ENCODE measurements around the gene MFAP2.
"Not testable (repeated sequence)": the region's sequence is repeated elsewhere in the genome, so short reads cannot be mapped to it uniquely, and the experiment has no call there.

Gene MFAP2

DNA sequence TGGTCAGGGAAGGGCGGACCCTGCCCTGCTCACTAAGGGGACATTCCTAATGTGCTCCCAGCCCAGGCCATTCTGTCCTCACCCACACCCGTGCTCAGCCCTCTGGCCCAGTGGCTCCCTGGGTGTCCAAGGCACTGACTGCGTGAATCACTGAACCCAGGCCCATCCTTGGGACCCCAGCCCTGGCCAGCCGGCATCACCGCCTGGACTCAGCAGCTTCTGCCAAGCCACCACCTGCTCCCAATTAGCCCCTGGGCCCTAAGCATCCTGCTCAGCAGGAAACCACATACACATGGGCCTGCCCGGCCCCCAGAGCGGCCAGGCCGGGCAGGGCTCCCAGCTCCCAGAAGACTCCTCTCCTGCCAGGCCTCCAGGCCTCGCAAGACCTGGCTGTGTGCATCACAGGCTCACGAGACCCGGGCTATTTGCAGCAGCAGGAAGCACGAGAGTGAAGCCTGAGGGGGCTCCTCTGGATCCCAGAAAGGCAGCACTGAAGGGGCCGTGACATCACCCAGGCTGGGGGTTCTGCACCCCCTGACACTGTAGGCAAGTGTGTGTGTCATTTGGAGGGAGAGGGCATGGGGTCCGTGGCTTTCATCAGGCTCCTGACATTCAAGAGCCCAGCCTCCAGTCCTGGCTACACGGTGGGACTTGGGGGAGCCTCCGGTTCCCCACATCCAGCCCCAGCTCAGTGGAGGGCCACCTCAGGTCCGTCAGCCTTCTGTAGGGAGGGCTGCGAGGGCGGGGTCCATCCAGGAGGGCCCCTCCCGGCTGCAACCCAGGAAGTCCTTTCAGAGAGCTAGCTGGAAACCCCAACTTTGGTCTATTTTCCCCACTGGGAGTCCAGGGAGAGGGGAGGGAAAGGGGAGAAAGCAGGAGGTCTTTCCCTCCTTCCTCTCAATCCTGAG, 1.6 kb downstream of the MFAP2 start:
- peak; percentile 96 for DNase-seq

DNA sequence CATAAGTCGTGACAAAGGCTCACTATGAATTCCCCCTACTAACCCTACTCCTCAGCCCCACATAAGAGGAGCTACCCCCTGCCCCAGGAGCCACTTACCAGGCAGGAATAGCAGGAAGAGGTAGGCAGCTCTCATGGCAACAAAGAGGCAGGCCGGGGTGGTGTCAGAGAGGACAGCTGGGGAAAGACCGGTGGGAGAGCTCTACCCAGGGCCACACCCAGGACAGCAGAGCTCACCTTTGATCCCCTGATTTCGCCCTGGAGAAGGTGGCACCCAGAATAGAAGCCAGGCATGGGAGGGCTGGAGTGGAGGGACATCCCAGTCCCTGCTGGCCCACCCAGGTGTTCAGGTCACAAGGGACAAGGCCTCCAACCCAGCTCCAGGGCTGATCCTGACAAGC, 2.3 kb downstream of the MFAP2 start:
- no peak for DNase-seq

DNA sequence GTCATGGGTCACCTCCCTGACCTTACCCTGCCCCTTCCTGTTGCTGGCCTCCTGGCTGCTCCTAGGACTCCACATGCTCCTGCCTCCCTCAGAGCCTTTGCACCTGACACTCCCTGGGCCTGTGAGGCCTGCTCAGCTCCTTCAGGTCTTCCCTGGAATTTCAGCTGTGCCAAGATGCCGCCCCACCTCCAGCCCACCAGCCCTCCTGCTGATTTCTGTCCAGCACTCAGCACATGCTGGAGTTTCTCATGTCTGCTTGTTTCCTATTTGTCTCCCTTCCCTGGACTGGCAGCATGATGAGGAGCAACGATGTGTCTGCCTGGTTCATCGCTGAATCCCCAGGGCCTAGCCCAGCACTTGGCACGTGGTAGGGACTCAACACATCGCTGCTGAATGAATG, 3.0 kb downstream of the MFAP2 start:
- DNase-seq, result no peak

DNA sequence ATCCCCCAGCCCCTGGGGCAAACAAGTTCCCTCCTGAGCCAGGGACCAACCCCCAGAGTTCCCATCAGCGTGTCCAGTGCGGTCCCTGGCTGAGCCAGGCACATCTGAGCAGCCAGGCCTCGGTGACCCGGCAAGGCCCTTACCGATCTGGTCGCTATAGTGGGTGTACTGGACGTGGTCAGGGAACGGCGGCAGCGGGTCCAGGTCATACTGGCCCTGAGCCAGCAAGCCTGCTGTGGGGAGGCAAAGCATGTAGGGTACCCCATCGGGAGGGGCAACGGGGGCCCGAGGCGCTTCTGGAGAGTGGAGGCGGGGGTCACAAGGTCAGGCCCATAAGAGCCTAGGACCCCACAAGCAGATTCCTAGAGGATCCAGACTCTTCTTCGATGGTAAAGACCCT, 3.5 kb downstream of the MFAP2 start:
- no peak for DNase-seq

DNA sequence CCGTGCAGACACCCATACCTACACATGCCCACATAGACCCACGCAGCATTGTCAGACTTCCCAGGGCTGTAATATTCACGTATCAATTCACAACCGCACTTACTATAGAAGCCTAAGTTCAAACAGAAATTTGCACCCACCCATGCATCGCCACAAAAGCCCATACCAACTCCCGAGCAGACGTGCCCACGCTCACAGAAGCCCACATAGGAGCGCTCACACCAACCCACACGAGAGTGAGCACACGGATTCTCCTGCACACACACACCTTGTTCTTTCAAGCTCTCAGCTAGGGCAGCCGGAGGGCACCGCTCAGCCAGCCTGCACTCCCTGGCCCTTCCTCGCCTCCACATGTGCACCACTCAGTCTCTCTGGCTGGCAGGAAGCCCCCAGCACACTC, 4.6 kb downstream of the MFAP2 start:
- DNase-seq, result no peak

DNA sequence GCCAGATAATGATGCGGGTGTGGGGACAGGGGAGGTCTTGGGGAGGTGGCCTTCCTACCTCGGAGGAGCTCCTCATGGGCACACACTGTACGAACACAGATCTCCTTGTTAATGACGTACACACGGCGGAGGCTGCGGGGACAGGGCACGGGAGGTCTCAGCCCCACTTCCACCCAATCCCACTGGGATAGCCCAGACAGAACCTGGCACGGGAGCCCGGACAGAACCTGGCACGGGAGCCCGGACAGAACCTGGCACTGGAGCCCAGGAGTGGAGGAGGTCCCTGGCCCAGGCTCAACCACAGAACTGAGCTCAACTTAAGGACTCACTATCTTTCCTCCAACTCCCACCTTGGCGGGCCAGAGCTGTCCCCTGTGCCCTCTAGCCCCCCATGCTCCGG, 5.2 kb downstream of the MFAP2 start:
- no peak for DNase-seq

DNA sequence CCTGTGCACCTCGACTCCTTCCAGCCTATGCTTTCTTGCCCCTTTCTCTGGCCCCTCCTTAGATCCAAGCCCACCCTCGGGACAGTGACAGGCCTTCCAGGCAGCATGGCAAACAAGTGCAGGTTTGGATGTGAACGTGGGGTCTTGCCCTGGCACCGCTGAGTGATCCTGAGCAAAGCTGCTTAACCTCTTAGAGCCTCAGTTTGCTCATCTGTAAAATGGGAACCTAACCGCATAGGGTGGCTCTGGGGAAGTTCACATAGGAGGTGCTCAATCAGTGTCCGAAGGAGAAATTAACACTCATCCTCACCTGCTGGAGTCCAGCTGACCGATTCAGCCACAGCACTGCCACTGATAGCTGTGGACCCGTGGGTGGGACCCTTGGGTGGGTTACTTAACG, 7.2 kb downstream of the MFAP2 start:
- DNase-seq, result no peak

DNA sequence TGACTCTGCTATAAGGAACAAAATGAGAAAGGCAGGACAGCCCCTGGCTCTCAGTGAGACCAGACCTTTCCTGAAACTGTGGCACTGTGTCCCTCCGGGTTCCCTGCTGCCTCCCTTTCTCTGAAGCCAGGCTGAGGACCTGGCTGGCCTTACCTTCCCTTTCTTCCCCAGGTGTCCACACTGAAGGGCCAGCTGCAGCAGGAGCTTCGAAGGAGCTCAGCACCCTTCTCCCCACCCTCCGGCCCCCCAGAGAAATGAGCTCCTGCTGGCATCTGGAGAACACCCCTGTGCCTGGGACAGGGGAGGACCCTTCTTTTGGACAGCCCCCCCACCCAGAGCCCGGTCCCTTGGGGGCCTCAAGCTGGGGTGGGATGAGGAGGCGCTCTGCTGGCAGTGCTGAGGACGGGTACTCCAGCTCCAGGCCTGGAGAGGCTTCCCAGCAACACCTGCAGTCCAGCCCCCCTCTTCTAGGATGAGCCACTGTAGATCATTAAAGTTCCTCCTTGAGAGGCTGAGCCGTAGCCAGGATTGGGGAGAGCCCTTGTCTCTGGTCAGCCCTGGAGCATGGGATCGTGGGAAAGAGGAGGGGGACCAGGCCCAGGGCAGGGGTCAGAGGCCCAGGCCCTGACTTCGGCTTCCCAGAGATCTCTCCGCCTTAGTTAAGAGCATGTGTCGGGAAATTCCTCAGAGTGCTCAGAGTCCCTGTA, 8.1 kb downstream of the MFAP2 start:
- DNase-seq, result no peak

DNA sequence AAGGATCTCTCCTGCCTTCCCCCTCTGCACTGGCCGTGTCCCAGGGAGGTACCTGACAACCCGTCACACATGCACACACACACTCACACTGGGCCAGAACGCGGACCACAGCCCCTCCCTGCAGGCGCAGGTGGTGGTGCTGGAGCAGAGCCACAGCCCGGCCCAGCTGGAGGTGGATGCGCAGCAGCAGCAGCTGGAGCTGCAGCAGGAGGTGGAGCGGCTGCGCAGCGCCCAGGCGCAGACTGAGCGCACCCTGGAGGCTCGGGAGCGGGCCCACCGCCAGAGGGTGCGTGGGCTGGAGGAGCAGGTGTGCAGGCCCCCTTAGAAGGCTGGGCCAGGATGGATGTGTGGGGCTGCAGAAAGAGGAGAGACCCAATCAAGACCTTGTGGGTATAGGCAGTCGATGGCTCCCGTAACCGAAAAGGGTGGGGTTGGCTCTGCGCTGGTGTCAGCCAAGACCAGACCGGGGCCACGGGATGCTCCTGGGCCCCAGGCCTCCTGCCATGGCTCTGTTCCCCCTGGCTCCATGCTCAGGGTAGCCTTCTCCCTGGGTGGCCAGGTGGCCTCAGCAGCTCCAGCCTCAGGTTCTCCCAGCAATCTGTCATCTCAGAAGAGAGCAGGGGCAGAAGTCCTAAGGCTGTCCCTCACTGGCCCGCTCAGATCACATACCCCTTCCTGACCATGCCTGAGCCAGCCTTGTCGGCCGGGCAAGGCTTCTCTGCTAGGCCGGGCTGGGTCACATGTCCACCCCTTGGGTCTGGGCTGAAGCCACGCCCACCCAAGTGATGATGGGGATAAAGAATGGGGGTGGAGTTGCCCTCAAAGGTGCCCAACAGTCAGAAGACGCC, 8.9 kb downstream of the MFAP2 start:
- DNase-seq, result peak; percentile 41

DNA sequence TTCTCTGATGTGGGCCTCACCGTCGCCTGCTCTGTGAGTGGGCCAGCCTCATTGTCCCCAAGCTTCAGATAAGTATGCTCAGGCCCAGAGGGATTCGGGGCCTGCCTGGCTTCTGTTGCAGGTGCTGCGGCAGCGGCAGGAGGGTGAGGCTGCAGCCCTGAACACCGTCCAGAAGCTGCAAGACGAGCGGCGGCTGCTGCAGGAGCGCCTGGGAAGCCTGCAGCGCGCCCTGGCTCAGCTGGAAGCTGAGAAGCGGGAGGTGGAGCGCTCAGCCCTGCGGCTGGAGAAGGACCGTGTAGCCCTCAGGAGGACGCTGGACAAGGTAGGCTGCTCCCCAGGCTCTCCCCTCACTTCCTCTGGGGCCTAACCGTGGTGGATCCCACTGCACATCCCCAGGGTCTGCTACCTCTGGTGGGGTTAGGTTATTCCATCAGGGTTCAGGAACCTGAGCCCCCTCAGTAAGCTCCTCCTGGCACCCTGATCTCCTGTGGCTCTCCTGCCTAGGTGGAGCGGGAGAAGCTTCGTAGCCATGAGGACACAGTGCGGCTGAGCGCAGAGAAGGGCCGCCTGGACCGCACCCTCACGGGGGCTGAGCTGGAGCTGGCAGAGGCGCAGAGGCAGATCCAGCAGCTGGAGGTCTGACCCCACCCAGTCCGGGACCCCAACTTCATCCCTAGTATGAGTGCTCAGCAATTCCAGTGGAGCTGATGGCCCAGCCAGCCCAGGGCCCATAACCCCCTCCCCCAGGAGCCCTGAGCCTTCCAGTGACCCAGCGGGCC, 10.1 kb downstream of the MFAP2 start:
- no peak for DNase-seq

DNA sequence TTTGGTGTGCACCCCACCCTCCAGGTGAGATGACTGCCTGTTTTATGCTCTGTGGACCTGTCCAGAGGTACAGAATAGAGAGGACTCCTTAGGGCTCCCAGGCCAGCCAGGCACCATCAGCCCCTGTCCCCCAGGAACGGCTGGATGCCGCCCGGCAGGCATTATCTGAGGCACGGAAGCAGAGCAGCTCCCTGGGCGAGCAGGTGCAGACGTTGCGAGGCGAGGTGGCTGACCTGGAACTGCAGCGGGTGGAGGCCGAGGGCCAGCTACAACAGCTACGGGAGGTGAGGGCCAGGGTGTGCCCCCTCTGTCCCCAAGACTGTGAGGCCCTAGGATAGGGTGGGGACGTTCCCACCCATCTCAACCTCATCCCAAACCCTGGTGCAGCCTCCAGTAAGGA, 10.8 kb downstream of the MFAP2 start:
- no peak for DNase-seq

DNA sequence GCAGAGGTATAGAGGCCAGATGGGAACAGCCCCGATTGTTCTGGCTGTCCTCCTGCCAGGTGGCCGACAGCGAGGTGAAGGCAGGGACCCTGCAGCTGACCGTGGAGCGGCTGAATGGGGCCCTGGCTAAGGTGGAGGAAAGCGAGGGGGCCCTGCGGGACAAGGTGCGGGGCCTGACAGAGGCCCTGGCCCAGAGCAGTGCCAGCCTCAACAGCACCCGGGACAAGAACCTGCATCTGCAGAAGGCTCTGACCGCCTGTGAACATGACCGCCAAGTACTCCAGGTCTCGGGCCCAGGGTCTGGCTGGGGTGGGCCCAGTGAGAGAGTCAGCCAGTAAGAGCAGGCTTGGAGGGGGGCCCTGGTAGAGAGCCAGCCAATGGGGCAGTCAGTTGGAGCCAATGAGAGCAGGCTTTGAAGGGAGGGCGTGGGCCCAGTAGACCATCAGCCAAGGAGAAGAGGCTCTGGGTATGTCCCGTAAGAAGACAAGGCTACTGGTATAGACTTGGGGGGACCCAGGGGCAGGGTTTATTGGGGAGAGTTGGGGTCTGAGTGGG, 11.3 kb downstream of the MFAP2 start:
- no peak for DNase-seq

DNA sequence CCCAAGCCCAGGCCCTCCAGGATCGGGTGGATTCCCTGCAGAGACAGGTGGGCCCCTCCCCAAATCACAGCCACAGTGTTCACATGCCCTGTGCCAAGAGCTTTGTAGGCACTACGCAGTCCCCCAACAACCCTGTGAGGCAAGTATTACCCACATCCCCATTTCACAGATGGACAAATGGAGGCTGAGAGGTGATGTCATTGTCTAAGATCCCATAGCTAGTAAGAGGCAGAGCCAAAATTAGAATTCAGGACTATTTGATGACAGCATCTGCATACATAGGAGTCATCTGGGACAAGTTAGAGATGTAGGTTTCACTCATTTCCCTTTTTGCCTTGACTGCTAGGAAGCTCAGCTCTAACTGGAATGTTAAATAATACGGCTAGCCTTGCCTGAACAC, 12.0 kb downstream of the MFAP2 start:
- no peak for DNase-seq

DNA sequence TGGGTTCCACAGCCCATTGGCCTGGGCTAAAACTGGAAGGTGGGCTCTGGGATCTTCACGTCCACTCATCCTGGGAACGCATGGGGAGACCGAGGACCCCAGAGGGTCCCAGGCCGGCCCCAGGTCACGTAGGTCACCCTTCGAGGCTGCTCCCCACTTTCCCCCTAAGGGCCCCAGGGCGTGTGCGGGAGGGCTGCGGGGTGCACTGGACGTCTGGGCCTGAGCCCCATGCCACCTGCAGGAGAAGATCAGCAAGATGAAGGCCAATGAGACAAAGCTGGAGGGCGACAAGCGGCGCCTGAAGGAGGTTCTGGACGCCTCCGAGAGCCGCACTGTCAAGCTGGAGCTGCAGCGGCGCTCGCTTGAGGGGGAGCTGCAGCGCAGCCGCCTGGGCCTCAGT, 12.5 kb downstream of the MFAP2 start:
- no peak for DNase-seq

DNA sequence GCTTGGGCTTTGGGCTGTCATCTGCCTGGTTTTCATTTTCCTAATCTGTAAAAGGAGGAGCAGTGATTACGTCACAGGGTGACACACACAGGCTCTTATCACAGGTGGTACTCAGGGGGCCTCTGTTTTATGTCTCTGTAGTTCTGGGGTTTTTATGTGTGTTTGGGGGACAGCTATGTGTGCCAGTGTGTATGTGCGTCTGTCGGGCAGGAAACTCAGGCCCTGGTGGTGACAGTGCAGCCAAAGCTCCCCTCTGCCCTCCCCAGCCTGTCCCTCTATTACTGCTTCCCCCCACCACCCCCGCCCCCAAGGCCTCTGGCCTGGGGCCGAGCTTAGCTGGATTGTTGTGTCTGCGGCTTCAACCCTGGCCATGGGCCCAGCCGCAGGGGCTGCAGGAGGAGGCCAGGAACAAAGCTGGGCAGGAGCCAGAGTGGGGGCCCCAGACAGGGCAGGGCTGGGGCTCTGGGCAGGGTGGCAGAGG, 13.3 kb downstream of the MFAP2 start:
- peak; percentile 96 for DNase-seq

DNA sequence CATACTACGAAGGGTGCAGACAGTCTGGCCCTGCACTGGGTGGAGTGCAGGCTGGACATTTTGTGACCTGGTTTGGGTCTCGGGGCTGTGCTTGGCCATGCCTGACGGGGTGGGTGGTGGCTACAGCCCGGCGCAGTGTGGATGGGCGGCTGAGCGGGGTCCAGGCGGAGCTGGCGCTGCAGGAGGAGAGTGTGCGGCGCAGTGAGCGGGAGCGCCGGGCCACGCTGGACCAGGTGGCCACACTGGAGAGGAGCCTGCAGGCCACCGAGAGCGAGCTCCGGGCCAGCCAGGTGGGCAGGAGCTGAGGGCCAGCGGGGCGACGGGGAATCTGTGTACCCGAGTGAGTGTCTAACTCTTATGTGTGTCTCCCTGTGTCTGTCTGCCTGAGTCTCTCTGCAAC, 14.1 kb downstream of the MFAP2 start:
- DNase-seq, result no peak

DNA sequence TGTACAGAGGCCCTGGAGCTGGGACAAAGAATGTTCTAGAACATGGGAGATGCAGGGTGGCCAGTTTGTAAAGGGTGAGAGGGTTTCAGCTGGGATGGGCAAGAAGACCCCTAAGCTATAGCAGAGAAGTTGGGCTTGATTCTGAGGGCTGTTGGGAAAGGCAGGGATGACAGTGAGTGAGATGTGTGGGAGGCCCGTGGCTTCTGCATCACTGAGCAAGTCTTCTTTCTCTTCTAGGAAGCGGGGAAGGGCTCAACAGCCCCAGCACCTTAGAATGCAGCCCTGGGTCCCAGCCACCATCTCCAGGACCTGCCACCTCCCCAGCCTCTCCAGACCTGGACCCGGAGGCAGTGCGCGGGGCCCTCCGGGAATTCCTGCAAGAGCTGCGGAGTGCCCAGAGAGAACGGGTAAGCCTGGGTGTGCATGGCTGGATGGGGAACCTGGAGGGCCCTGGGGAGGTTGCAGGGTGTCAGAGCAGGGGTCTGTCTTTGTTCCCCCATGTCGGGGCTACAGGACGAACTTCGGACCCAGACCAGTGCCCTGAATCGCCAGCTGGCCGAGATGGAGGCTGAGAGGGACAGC, 14.8 kb downstream of the MFAP2 start:
- DNase-seq, result no peak

DNA sequence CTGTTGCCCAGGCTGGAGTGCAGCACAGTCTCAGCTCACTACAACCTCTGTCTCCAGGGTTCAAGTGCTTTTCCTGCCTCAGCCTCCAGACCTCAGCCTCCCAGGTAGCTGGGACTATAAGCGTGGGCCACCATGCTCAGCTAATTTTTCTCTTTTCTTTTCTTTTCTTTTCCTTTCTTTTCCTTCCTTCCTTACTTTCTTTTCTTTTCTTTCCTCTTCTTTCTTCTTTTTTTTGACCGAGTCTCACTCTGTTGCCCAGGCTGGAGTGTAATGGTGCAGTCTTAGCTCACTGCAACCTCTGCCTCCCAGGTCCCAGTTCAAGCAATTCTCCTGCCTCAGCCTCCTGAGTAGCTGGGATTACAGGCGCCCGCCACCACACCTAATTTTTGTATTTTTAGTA, 16.3 kb downstream of the MFAP2 start:
- not testable (repeated sequence) for DNase-seq

DNA sequence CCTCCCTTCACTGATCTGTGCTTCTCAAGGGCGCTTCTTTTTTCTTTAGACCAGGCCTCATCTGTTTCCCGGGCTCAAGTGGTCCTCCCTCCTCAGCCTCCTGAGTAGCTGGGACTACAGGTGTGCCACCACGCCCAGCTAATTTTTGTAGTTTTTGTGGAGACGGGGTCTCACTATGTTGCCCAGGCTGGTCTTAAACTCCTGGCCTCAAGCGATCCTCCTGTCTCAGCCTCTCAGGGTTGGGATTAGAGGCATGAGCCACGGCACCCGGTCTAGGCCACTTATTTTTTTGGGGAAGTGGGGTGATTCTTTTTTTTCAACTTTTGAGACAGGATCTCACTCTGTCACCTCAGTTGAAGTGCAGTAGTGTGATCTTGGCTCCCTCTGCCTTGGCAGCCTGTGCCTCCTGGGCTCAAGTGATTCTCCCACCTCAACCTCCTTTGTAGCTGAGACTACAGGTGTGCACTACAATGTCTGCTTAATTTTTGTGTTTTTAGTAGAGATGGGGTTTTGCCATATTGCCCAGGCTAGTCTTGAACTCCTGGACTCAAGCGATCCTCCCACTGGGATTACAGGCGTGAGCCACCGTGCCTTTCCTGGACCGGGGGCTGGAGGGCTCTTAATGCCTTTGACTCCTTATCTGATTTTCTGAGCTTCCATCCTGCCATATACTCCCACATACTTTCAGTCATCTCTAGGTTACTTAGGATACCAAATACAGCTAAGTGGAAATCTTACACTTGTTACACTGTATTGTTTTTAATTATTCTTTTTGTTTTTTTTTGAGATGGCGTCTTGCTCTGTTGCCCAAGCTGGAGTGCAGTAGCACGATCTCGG, 18.9 kb downstream of the MFAP2 start:
- no peak for DNase-seq

DNA sequence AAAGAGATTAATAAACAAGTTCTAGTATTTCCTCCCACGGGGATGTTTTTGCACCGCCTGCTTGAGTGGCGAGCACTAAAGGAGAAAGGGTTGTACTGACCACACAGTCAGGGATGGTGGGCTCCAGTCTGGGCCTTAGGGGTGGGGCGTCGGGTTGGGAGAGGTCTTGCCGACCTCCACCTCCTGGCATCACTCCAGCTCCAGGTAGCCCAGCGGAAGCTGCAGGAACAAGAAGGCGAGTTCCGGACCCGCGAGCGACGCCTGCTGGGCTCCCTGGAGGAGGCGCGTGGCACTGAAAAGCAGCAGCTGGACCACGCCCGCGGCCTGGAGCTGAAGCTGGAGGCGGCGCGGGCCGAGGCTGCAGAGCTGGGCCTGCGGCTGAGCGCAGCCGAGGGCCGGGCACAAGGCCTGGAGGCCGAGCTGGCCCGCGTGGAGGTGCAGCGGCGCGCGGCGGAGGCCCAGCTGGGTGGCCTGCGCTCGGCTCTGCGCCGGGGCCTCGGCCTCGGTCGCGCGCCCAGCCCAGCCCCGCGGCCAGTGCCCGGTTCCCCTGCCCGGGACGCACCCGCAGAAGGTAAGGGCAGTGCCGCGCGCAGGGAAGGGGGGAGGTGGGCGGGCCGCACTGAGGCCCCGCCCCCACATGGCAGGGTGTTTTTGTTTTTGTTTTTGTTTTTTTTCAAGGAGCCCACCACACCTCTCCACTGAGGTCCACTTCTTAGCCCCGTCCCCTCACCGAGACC, 19.7 kb downstream of the MFAP2 start:
- peak; percentile 77 for DNase-seq

Measured in fibroblast of upper back skin (primary cell).